ENCODE data around the gene TMEM107.

TMEM107 gene

GRCh38 chr17:8150194-8151119 lies 25.7 kb downstream of the TMEM107 start:
- DNase-seq (ENCODE audit: low spot score), result no peak

GRCh38 chr17:8149419-8150193 lies 26.6 kb downstream of the TMEM107 start:
- DNase-seq (ENCODE audit: low spot score), result no peak

- DNase-seq (ENCODE audit: low spot score), result no peak
Observed at GRCh38 chr17:8148560-8148959, 27.6 kb downstream of the TMEM107 start.

GRCh38 chr17:8147805-8148404 lies 28.3 kb downstream of the TMEM107 start:
- DNase-seq (ENCODE audit: low spot score), result no peak

- DNase-seq (ENCODE audit: low spot score), result no peak
Observed at GRCh38 chr17:8147141-8147804, 28.9 kb downstream of the TMEM107 start.

GRCh38 chr17:8146381-8147140 lies 29.6 kb downstream of the TMEM107 start:
- DNase-seq (ENCODE audit: low spot score), result no peak

GRCh38 chr17:8145811-8146210 lies 30.4 kb downstream of the TMEM107 start:
- no peak for DNase-seq (ENCODE audit: low spot score)

GRCh38 chr17:8144401-8145231 lies 31.6 kb downstream of the TMEM107 start:
- DNase-seq (ENCODE audit: low spot score), result no peak

GRCh38 chr17:8143581-8144400 lies 32.4 kb downstream of the TMEM107 start:
- DNase-seq (ENCODE audit: low spot score), result no peak

- no peak for DNase-seq (ENCODE audit: low spot score)
Observed at GRCh38 chr17:8142887-8143580, 33.1 kb downstream of the TMEM107 start.

- no peak for DNase-seq (ENCODE audit: low spot score)
Observed at GRCh38 chr17:8142158-8142886, 33.9 kb downstream of the TMEM107 start.

- no peak for DNase-seq (ENCODE audit: low spot score)
Observed at GRCh38 chr17:8141741-8142140, 34.4 kb downstream of the TMEM107 start.

- no peak for DNase-seq (ENCODE audit: low spot score)
Observed at GRCh38 chr17:8141045-8141444, 35.1 kb downstream of the TMEM107 start.

- DNase-seq (ENCODE audit: low spot score), result no peak
Observed at GRCh38 chr17:8140065-8141029, 35.8 kb downstream of the TMEM107 start.

GRCh38 chr17:8138672-8139371 lies 37.4 kb downstream of the TMEM107 start:
- peak; percentile 89 for DNase-seq (ENCODE audit: low spot score)

- no peak for DNase-seq (ENCODE audit: low spot score)
Observed at GRCh38 chr17:8138374-8138671, 37.9 kb downstream of the TMEM107 start.
